GM18499 (cell line): ENCODE data around the gene SLC66A1.

ENCODE experiments used
- ATAC-seq: cut with Tn5 transposase; IDR thresholded peaks from one replicate; pipeline ENCODE4 v1.9.1; 2021; ENCODE audit warnings: moderate number of reproducible peaks; ENCODE audit not compliant: insufficient read depth, unreplicated experiment

SLC66A1 gene

DNA sequence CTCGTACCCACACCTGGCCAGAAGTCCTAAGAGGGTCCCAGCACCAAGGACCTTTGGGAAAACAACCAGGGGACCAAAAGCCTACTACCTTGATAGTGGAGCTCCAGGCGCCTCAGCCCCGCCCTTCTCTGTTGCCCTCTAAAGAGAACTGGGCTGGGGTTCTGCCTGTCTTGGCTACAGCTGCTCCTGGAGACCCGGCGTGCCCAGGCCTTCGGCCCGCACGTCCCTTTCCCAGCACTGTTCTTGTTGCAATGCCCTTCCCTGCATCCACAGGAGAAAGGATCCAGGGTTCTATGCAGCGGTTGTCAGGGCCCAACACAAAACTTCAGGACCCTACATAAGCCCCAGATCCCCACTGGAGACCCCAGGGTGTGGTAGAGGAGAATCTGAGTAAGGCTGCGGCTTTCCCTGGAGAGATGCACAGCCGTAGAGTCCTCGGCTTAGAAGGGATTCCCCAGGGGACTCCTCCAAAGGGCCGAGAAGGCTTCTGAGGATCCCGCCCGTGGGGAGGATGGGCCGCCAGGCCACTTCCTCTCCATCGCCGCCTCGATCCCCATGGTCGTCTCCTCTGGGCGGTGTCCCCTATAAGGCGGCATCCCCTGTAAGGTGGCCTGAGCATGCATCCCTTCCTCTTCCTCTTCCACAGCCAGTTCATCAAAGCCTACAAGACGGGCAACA lies 12.0 kb downstream of the SLC66A1 start:
- ATAC-seq: no peak

DNA sequence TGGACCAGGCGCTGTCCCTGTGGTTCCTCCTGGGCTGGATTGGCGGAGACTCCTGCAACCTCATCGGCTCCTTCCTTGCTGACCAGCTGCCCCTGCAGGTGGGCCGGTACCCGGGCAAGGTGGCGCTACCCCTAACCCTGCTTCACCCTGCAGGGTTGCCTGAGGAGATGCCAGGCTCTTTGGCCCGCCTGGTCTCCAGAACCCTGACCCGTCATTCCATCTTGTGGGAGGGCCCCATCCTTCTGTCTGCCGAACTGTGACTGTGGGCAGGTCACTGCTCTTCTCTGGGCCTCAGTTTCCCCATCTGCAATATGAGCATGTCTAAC lies 12.5 kb downstream of the SLC66A1 start:
- no peak for ATAC-seq

DNA sequence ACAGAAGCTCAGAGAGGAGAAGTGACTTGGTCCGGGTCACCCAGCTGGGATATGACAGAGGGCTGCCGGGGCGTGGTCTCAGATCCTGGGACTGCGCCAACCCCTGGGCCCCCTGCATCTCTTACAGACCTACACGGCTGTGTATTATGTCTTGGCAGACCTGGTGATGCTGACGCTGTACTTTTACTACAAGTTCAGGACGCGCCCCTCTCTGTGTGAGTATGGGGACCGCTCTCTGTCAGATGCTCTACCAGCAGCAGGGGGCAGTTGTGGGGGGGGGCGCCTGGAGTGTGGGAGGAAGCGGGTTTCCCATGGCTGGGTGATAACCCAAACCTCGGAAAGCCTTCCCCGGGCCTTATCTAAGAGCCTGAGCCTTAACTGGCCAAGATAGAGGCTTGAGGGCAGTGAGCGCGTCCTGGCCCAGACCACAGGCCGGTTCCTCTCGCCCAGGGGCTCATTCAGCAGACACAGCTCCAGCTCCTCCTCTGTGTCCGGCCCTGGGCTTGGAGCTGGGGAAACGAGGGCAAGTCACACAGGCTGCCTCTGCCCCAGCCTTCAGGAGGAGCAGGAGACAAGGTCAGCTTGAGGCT lies 13.3 kb downstream of the SLC66A1 start:
- no peak for ATAC-seq

DNA sequence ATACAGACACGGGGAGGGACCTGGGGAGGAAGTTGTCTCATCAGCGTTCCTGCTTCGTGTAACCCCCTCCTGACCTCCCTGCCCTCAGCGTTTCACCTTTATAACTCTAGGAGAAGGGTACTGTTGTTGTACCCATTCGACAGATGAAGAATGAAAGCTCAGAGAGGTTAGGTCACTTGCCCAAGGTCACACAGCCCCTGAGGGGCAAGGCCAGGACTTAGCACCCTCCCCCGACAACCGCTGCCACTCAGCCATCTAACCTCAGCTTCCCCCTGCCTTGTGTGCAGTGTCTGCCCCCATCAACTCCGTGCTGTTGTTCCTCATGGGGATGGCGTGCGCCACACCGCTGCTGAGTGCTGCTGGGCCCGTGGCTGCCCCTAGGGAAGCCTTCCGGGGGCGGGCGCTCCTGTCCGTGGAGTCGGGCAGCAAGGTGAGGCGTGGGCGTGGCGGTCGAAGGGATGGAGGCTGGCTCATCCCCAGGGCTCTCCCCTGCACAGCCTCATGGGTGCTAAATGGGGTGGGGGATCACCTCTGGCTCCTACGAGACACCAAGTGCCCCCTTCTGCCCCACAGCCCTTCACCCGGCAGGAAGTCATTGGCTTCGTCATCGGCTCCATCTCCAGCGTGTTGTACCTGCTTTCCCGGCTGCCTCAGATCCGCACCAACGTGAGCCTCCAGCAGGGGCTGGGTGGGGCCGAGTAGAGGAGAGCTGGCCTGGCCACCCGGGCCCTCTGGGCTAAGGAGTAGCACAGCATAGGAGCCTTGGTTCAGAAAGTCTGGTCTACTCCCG lies 14.0 kb downstream of the SLC66A1 start:
- ATAC-seq: no peak

DNA sequence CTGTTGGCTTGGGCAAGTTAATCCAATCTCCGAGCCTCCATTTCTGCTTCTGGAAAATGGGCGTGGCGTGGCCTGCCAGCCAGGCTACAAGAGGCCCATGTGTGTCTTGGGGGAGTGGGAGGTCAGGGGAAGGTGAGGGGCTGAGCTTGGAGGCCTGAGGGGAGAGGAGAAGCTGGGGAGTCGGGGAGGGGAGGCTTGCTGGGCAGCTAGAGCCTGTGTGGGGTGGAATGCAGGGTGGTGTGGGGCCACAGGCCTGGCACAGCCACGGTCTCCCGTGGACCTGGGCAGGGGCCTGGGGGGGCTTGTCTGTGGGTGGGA lies 14.6 kb downstream of the SLC66A1 start:
- no peak for ATAC-seq

DNA sequence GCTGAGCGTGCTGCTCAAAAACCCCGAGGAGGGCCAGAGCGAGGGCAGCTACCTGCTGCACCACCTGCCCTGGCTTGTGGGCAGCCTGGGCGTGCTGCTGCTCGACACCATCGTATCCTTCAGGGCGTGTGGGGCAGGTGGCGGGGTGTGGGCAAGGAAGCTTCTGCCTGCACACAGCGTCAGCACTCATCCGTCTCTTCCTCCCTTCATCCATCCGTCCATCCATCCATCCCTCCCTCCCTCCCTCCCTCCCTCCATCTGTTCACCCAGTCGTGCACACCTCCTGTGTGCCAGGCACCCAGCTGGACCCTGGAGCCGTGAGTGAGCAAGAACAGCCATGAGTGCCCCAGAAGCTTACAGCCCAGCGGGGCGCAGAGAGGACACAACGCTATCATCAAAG lies 15.2 kb downstream of the SLC66A1 start:
- no peak for ATAC-seq

DNA sequence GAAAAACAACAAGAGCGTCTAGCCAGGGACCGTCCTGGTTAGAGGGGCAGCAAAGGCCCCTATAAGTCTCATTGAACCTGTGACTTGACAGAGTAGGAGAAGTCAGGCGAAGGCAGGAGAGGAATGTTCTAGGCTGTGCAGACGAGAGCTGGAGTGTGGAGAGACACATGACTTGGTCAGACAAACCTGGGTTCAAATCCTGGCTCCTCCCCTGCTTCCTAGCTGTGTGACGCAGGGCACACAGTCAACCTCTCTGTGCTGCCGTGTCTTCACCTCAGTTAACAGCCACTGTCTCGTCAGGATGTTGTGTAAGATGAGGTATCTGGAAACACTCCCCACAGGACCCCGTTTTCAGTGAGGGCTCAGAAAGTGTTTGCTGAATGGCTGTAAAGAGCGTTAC lies 15.6 kb downstream of the SLC66A1 start:
- no peak for ATAC-seq

DNA sequence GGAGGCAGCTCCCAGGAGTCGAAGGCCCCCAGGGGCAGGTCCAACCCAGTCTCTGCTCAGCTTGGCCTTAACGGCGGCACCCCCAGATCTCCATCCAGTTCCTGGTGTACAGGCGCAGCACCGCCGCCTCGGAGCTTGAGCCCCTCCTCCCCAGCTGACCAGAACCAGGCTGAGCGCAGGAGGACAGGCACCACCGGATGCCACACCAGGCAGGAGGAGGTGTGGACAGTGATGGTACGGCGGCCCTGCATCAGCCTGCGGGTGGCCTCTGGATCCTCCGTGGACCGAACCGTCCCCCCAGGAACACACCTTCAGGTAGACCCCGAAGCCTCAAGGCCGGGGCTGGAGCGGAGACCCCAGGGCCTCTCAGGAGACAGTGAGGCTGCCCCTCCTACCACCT lies 16.4 kb downstream of the SLC66A1 start:
- ATAC-seq: no peak

DNA sequence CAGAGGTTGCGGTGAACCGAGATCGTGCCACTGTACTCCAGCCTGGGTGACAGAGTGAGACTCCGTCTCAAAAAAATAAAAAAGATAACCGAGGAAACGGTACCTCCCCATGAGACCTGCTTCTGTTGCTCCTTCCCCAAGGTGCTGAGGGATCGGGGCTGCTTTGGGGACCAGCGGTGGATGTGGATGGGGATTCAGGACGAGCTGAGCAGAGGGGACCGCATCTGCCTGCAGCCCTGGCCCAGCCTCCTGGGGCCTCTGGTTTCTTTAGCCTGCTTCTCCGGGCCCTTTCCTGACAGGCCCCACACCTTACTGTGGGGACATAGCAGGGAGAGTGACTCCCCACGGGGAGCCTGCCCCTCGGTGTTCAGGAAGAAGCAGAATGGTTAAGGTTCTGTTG lies 17.1 kb downstream of the SLC66A1 start:
- ATAC-seq: no peak

DNA sequence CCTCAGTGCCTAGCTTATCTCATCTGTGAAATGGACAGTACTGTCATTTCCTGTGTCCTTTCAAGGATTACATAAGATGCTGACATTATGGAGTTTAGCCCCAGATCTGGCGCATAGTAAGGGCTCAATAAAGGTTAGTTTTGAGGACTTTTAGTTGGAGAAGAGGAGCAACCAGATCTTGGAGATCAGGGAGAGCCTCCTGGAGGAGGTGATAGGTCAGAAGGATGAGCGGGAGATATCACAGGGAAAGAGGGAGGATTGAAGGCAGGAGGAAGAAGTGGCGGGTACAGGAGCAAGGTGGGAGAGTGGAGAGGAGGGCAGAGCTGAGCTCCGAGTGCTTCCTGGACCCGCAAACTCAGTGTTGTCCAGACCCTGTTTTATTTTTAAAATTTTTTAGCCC lies 17.5 kb downstream of the SLC66A1 start:
- no peak for ATAC-seq

DNA sequence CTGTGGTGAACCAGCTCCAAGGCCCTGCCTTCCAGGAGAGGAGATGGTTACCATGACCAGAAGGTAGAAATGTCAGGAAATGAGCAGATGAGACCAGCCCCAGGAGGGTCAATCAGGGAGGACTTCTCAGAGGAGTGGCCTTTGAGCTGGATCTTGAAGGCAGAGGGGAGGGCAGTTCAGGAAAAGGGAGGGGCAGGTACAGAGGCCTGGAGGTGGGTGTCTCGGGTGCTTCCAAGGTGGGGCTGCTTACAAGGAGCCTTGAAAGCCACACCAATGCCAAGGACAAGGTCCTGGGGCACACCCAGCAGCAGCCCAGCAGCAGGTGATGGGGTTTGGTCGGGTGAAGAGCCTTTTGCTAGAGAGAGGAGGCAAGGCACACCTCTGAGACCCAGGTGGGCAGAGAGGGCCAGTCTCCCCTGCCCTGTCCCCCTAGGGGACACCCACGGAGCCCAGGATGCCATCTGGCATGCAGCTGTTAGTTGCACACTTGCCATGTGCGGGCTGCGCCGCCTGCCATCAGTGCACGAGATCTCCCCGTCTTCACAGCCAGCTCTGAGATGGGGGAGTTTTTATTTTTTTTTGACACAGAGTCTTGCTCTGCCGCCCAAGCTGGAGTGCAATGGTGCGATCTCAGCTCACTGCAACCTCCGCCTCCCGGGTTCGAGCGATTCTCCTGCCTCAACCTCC lies 18.5 kb downstream of the SLC66A1 start:
- no peak for ATAC-seq

DNA sequence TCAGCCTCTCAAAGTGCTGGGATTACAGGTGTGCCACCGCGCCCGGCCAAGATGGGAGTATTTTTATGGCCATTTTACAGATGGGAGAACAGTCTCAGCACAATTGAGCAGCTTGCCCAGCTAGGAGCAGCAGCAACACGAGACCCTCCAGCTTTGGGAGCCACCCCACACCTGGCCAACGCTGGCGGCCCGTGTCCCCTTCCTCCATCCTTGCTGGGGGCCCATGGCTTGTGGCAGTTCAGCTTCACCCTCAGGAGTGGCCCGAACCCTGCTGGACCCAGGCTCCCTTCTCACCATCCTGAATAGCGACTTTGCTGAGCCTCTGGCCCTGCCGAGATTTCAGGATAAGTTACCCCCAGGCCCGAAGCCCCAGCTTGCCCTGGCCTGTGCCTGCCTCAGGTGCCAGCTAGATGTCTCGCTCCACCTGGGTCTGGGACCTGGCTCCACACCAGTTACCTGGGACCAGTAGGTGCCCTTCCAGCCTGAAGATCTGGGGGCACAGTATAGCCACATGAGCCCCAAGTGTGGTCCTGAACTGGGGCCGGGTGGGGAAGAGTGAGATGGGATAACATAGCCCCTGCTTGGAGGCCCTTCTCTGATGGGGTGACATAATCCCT lies 19.2 kb downstream of the SLC66A1 start:
- ATAC-seq: no peak

DNA sequence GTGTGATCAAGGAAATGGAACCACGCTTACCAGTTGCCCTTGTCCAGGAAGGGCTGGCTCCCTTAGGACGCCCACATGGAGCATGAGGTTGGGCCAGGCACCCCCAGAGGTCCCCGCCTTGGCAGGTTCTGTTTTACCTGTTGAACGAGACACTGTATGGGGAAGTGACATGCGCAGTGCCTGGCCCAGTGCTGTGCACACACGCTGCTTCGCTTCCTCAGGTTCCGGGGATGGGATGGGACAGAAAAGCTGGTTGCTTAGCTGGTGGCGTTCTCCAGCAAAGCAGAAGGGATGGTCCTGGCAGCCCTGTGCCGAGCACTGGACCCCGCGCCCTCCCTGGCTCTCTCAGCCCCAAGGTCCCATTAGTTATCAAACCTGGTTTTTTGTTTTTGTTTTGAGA lies 20.7 kb downstream of the SLC66A1 start:
- no peak for ATAC-seq

DNA sequence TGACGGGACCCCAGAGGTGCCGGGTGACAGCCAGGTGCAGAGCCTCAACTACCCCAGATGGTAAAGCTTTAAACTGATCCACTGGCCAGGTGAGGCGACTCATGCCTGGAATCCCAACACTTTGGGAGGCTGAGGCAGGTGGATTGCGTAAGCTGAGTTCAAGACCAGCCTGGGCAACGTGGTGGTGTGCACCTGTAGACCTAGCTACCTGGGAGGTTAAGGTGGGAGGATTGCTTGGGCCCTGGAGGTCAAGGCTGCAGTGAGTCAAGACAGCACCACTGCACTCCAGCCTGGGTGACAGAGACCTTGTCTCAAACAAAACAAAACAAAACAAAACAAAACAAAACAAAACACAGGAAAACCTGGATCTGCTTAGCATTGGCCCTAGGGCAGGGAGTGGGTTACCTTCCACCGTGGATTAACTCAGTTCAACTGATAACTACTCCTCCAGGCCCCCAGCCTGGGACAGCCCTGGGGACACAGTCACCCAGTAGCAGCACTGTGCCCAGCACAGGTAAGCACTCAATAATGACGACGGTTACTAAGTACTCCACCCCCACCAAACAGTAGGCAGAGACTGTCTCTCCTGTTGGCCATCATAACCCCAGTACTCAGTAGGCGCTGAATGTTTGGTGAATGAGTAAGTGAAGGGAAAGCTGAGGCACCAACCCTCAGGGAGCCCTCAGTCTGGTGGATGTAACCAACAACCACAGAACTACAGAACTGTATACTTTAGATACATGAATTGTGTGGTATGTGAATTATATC lies 21.6 kb downstream of the SLC66A1 start:
- ATAC-seq: no peak

DNA sequence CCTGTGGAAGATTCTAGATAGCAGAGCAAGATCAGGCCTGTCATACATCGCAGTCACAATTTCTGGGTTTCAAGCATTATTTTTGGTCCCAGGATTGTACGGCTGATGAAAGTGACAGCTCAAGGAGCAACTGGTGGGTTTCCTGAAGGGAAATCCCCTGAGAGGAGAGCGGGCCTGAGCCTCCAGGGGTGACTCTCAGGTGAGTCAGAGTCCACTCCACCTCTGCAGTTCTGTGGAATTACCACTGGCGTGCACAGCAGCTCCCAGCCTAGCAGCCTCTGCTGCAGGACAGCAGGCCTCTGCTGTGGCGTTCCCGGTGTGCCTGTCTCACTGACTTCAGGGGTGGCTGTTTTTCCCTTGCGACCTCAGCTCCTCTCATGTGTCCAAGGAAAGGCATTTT lies 24.4 kb downstream of the SLC66A1 start:
- no peak for ATAC-seq

DNA sequence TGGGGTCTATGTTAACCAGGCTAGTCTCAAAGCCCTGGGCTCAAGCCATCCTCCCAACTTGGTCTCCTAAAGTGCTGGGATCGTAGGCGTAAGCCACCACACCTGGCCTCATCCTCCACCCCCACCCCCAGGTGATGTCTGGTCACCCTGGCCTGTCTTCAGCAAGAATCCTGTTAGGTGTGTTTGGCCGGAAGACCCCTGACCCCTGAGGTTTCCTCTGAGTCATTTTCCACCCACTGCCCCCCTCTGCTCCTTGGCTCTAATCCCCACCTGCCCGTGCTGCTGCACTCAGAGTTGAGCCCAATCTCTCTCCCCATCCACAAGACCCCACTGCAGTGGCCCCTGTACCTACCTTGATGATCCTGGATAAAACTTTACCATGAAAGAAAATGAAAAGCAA lies 25.2 kb downstream of the SLC66A1 start:
- ATAC-seq: no peak

DNA sequence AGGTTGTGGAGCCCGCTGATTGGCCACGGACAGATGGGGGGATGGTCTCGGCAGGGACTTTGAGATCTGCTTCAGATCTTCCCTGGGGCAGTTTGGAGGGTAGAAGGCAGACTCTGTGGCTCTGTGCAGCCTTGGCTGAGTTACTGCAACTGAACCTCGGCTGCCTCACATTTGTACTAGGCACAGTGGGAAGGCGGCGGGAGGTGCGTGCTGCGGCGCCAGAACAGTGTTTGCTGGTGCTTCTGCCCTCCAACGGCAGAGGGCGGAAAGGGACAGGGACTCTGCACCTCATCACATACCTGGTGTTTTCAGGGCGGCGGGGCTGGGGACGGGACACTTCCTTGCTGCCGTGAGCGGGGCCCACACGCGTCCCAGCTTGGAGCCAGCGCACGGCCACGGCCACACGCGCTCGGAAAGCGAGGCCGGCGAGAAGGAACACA lies 26.2 kb downstream of the SLC66A1 start:
- no peak for ATAC-seq

DNA sequence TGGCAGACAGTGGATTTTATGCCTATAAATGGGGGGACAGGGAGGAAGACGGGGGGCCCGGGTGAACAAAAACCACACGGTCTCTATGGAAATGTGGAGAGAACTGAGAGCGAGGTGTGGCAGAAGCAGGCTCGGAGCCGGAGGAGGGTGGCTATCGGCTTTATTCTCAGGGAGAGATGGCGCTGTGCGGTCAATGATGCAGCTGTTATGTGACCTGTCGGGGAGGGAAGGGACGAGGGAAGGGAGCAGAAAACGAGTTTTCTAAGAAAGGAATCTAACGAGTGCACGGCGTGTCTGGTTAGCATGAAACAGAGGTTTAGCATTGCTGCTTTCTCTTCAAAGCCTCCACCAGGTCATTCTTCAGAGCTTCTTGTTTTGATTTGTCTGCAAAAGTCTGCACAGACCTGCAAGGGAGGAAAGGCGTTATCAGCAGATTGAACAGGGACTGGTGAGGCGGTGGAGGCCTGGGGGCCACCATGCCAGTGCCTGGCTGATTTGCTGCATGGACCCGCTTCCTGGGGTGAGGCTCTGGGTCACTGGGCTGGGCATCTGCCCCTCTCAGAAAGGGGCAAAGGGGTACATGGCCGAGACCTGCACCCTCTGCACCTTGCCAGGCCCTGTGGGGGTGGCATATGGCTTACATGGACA lies 27.2 kb downstream of the SLC66A1 start:
- no peak for ATAC-seq

DNA sequence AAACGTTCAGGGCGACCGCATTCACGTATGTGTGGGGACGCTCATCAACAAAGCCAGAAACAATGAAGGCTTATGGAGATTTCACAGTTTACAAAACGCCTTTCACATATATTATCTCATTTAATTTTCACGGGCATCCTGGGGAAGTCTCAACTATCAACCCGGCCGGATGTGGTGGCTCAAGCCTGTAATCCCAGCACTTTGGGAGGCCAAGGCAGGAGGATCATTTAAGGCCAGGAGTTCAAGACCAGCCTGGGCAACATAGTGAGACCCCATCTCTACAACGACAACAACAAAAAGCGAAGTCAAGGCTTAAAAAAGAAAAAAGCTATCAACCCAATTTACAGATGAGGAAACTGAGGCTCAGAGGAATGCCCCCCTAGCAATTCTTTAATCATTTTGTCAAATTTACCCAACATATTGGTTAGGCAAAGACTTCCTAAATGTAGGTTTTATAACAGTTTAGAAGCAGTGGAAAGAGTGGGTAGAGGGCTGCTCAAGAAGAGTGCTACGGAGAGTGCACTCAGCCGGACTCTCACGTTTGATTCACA lies 28.3 kb downstream of the SLC66A1 start:
- no peak for ATAC-seq
